ENCODE results near the gene STUB1.
A peak's percentile ranks its signal among the peaks of the same experiment; 100 is the strongest.

The STUB1 gene

DNA sequence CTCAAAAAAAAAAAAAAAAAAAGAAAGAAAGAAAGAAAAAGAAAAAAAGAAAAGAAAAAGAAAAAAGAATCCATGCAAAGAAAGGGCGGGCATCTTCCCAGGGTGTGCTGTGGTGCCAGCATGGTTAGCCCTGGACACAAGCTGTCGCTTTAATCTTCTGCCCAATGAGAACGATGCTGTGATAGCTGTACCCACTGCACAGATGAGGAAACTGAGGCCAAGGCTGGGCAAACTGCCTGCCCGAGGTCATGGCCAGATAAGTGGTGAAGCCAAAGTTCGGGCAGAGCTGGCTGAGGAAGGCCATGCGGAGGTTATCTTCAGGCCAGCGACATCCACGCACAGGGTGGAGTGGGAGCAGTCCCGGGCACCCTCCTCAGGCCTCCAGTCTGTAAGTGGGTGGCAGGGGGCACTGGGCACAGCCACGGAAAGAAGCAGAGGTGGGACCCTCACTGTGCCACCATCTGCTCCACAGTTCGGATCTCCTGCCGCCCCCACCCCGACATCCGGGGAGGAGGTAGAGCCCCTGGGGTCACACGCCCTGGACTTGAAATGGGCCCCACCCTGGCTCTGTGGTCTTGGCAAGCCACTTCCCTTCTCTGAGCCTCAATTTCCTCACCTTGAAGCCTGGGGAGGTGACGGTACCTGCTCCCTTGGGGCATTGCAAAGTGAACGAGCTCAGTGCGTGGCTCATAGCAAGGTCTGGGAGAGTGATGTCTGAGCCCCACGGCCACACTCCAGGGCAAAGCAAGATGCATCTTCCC is 18.9 kb downstream of the STUB1 start:
- no peak for DNase-seq

DNA sequence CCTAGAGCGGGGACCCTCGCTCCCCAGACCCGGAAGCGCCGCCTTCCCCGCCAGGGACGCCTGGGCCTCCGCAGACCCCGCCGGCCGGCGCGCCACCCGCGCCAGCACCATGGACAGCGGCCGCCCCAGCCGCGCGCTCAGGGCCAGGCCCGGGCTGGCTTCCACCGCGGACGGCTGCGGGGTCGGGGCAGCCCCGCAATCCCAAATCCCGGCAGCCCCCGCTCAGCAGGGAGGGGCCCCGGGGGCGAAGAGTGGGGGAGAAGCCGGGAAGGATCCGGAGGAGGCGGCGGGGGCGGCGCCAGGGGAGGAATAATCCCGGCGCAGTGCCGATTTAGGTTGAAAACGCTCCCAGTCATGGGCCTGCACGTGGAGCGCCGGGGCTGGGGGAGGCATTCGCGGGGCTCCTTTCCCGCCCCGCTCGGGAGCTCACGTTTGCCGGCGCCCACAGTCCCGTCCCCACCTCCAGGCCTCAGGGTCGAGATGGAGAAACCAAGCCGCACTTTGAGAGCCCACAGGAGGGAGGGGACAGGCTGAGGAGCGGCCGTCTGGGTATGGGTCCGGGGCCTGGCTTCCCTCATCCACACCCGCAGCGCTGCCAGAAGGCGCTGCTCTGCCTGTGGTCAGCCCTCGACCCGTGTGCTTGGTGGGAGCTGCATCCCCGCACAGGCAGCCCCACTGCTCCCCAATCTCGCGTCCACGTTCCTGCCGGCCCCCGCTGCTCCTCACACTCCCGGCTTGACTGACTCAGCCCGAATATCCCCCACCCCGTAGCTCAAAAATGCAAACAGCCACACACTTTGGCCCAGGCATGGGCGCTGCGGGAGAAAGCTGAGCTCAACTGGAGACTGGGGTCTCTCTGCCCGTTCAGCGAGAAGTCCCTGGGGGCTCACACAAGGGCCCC is 20.7 kb downstream of the STUB1 start:
- DNase-seq = no peak

DNA sequence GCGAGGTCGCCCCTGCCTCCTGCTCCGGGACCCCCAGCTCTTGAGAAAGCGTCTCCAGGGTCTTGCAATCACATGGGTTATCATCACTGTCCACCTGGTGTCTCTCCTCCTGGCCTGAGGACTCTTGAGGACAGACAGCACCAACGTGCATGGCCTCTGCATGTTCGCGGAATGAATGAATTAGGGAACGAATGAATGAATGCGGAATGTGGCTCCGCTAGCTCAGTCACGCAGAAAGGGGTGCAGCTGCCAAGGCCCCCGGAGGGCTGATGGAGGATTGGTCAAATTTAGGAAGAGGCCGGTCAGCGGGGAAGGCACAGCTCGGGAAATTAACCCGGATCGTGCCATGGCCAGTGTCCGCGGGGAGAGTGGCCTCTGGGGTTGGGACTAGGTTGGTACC is 22.1 kb downstream of the STUB1 start:
- DNase-seq = no peak

DNA sequence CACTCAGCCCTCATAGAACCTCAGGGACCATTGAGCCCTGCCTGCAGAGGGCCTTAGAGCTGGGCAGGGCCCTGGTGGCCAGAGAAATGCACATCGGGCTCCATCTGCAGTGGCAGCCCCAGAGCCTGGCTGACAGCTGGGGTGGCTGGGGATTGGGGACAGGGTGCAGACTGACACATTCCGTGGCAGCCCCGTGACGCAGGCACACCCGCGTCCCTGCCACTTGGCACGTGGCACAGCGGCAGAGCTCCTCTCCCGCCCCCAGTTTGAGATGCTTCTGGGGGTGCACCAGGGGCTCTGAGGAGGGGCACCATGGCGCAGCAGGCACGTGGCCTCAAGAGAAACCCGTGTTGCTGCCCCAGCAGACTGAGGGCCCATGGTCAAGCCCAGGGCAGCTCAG is 23.2 kb downstream of the STUB1 start:
- DNase-seq = no peak

DNA sequence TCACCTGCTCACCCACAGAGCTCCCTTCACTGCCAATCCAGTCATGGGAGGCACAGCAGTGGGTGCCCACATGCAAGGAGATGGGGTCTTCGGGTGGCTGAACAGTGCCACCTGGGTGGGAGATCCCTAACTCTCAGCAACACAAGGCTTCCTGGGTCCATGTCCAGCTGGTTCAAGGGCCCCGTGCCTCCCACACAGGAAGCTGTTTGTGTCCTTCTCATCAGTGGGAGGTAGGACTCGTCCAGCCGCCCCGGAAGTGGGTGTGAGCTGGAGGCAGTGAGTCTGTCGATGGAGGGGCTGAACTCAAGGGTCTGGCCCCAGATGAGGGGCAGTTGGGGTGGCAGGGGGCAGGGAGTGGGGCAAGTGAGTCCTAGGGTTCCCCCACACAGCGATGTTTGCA is 23.8 kb downstream of the STUB1 start:
- no peak for DNase-seq

DNA sequence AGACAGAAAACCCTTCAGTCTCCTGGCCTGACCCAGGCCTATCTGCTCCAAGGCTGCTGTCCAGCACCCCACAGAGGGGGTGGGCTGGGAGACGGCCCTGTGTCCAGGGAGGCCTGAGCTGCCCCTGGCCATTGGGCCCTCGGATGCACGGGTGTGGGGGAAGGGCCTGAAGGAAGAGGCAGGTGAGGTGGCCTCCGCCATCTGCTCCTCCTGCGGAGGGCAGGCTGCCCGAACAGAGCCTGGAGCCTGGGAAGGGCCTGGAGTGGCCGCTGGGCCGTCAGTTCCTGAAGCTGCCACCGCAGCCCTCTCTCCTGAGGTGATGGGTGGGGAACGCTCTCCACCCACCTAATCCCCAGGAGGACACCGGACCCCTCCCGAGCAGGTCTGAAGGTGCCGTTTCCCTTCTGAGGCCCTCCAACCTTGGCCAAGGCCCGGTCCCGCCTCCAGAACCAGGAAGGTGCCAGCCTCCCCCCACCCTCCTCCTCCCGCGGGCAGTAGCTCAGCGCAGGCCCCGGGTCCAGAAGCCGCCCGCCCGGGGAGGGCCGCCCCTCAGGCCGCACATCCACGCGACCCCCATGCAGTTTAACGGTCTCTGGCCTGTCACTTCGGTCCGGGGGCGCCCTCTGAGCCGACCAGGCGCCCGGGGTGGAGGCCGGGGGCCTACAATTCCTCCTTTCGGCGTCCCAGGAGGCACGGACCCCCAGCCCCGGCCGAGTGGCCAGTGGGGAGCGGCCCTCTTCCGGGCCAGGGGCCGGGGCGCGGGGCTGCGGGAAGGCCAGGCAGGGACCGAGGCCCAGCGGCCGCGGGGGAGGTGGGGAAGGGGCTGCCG is 24.6 kb downstream of the STUB1 start:
- DNase-seq = no peak

DNA sequence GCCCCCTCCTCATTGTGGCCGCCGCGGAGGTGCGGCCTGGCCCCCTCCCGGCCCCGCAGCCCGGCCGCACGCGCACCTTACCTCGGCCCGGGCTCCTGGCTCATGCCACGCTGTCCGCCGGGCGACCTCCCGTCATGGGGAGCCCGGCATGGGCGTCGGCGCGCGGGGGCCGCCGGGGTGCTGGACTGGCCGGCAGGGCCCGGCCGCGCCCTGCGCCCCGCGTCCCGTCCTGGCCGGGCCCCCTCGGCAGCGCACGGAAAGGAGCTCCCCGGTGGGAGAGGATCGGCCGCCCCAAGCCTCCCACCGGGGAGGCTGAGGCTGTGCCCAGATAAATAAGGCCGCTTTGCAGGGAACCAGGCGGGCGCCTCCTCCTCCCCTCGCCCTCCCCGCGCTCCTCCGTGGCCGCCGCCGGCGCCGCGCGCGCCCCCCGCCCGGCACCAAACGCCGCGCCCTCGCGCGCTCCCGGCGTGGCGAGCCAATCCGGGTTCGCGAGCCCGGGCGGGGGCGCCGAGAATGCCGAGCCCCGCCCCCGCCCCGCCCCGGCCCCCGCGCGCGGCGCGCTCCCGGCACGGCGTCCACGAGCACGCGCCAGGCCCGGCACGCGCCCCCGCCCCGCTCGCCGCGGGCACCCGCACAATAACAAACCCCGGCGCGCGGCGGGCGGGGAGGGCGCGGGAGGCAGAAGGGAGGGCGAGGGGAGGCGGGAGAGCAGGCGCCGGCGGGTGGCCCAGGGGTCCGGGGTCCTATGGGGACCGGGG is 25.4 kb downstream of the STUB1 start, which contains the start of gene FBXL16:
Gene FBXL16 (minus strand): TSS at position 371 of the 758 bp plus-strand sequence. CDS start 8,396 bp downstream, outside the sequence.
- DNase-seq = peak; percentile 65

DNA sequence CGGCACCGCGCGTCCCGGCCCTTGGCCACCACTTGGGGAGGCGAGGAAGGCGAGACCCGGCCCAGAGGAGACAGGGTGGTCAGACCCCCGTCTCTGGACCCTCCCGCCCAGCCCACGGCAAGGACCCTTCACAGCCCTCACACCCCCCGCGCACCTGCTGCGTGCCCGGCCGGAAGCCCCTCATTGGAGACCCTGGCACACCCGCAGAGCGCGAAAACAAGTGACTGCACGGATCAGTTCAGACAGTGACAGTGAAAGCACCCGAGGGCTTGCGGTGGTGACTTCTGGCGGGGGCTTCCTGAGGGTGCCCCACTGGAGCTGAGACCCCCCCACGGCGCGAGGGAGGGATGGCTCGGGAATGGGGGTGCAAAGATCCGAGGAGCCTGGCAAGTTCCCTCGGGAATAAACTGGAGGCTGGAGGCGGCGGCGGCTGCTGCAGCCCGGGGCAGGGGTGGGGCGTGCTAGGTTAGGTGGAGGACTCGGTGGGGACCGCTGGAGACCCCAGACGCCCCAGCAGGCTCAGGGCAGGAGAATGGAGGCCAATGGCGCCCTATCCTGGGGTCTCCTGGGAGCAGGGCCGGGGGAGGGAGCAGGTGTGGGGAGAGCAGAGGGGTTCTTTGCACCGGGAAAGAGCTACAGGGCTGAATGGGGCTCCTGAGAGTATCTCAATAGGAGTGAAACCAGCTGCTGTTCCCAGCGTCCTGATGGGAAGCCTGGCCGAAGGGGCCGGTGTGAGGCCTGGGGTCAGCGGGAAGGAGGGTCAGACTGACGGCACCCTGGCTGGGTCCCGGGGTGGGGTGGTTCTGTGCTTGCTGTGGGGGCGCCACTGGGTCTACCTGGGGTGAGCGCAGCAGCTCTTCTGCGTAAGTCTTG is 26.2 kb downstream of the STUB1 start:
- DNase-seq = peak; percentile 62

DNA sequence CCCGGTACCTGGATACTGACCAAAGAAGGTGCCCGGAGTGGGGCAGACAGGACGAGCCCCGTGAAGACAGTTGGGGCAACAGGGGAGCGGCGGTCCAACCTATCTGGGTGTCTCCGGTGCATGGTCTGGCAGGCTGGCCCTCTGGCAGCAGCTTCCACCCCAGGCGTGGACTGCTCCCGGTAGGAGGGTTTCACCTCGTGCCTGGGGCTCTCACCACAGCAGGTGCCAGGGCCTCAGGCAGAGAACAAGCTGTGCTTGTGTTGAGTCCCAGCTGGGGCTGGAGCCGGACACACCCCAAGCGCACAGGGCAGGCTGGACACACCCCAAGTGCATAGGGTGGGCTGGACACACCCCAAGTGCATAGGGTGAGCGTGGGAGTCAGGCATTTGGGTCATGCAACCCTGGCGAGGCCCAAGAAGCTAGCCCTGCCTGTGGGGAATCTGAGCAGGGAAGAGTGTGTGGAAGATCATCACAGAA is 26.9 kb downstream of the STUB1 start:
- no peak for DNase-seq

DNA sequence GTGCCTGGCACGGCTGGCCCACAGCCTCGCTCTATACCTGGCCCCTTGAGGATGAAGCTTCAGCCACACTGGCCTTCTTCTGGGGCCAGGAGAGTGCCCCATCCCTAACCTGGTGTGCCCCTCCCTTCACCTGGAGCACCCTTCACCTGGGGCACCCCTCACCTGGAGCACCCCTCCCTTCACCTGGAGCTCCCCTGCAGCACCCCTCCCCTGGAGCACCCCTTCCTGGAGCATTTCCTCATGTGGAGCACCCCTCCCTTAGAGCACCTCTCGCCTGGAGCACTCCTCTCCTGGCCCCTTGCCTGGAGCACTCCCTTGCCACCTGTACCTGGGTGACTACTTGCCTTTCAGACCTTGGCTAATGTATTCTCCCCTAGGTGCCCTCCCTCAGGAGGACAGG is 27.8 kb downstream of the STUB1 start:
- no peak for DNase-seq

DNA sequence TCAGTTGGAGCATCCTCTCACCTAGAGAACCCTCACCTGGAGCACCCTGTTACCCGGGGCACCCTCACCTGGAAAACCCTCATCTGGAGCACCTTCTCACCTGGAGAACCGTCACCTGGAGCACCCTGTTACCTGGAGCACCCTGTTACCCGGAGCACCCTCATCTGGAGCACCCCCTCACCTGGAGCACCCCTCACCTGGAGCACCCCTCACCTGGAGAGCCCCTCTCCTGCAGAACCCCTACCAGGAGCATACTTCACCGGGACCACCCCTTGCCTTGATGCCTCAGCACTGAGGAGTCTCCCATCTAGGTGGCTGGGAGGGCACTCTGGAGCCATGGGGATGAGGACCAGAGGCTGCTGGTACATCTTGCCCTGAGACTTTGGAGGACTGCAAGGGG is 28.7 kb downstream of the STUB1 start:
- no peak for DNase-seq

DNA sequence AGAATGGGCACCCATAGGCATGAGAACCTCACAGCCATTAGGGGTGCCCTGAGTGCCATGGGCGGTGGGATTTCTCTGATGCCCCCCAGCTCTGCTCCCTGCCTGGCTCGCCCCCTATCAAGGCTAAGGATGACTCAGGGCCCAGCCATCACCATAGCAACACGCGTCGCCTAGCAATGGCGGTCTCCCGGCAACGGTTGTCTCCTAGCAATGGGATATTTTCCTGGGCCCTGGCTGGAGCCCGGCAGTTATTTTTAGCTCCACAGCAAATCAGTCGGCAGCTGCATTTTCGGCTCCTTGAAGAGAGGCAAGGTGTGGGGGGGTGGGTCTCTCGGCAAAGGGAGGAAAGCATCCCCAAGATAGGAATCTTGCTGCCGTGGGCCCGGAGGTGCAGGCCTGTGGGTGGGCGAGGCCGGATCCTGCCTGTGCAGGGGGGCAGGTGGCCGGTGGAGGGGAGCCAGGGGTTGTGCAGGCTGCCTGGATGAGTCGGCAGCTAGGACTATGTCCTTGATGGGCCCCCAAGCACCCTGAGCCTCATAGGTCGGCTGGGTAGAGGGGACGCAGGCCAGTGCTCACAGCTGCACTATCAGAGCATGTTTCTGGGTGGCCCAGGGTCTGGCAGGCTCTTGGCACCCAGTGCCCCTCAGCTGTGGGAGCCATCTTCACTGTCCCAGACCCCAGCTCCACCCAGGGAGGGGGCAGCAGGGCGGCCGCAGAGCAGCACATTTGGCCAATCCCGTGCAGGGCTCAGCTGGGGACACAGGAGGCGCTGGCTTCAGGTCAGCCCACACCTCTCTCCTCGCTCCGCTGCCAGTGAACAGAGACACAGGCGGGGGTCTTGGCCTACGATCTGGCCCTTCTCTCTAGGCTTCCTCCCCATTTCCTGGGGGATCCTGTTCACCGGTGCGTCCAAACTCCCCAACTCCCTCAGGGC is 29.6 kb downstream of the STUB1 start:
- peak; percentile 81 for DNase-seq

DNA sequence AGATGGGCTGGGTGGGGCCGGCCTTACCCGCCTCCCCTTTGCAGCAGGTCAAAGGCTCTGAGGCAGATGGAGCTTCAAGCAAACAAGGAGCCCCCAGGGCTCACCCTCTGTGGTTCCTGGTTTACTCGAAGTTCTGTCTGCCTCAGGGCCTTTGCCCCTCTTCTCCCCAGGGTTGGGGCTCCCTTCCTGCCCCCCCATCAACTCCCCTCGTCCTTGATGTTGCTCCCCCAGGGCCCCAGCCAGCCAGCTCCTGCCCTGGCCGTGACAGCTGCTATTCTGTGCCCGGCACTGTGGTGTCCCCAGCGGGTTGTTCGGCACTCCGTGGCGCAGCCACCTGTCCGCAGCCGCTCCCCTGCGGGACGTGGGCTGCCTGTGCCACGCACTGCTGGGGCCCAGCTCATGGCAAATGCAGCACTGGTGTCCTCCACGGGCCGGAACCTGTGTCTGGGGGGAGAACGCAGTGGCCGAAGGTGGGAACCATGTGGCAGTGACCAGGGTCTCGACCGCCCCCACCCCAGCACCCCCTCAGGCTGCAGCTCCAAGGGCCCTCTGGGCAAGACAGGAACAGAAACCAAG is 30.4 kb downstream of the STUB1 start:
- DNase-seq = no peak

DNA sequence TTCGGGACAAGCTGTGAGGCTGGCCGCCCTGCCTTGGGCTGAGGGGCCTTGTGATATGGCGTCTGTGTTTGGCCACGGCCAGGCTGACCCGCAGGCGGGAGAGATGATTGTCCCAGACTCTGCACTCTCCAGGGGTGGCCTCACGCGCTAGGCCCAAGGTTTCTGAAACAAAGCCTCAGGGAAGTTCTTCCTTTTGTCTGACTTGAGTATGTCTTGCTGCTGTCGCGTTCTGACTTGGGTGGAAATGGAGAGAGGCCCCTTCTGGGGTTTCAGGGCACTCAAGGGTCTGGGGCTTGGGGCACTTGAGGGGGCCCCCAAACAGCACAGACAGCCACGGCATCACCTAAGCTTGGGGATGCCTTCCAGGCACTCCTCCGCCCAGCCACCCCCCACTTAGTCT is 30.9 kb downstream of the STUB1 start:
- no peak for DNase-seq

DNA sequence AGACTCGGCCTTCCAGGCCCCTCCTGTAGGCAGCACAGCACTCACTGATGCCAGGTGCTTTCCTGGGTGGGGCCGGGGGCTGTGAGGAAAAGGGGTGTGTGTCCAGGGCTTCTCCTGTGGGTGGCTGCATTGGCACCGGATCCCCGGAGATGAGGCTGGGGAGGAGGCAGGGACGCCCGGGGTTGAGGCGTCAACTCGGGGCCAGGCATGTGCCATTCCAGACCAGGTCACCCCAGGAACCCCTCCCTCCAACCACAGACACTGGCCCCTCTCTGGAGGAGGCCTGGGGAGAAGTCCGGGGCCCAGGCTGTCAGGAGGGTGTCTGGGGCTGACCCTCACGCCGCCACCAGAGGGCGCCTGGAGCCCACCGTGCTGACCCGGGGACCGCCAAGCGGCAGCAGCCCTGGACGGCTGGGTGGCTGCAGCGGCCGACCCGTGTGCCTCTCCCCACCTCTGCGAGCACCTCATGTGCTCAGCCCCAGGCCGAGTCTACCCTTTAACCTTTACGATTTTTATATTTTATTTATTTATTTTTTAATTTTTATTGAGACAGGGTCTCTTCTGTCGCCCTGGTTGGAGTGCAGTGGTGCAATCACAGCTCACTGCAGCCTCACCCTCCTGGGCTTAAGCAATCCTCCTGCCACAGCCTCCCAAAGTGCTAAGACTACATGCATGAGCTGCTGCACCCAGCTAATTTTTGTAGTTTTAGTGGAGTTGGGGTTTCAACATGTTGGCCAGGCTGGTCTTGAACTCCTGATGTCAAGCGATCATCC is 31.5 kb downstream of the STUB1 start:
- DNase-seq = peak; percentile 53

DNA sequence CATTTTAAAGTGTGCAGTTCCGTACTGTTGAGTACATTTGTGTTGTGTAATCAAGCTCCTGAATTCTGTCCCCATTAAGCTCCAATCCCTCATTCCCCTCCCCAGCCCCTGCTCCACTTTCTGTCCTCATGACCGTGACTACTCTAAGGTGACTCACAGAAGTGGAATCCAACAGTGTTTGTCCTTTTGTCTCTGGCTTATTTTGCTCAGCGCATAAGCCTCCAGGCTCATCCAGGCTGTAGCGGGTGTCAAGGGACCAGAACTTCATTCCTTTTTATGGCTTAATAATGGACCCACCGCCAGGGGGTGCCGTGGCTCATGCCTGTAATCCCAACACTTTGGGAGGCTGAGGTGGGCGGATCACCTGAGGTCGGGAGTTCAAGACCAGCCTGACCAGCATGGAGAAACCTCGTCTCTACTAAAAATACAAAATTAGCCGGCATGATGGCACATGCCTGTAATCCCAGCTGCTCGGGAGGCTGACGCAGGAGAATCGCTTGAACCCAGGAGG is 32.6 kb downstream of the STUB1 start:
- peak; percentile 16 for DNase-seq

DNA sequence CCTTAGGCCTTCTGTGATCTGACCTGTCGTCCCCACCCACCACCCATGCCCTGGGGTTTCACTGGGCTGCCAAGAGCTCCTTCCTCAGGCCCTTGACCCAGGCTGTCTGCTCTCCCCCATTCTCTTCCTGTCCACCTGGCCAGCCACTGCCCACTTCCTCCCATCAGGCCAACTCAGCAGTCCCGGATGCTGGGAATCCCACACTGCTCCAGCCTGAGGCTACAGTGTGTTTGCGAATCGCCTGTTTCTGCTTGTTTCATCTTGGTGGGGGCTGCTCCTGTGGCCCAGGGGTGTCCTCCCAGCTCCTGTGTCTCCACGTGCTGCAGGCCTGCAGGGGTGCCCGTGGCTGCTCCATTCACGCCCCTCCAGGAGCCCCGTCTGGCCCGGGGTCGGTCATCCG is 33.9 kb downstream of the STUB1 start:
- no peak for DNase-seq
